Nephron (organoid): ENCODE measurements around the gene KDM4C.

Experiments
- H3K27ac Mint-ChIP-seq, 3 experiments: 2 replicates each; pipeline ENCODE4 v1.8.0; 2020; ENCODE audit warnings: mixed read lengths in 3 of 3, mild to moderate bottlenecking in 2 of 3, moderate library complexity in 1 of 3
- H3K27me3 Mint-ChIP-seq: 2 replicates; pipeline ENCODE4 v1.8.0; 2021; ENCODE audit warnings: low read depth, mild to moderate bottlenecking, moderate library complexity, mixed read lengths
- H3K36me3 Mint-ChIP-seq: 2 replicates; pipeline ENCODE4 v1.8.0; 2020; ENCODE audit warnings: low read depth, mixed read lengths
- H3K4me1 Mint-ChIP-seq: 2 replicates; pipeline ENCODE4 v1.8.0; 2020; ENCODE audit warnings: mixed read lengths
- H3K4me3 Mint-ChIP-seq, 3 experiments: 2 replicates each; pipeline ENCODE4 v1.8.0; 2020; ENCODE audit warnings: mild to moderate bottlenecking in 3 of 3, mixed read lengths in 3 of 3, moderate library complexity in 2 of 3
- H3K9me3 Mint-ChIP-seq: 2 replicates; pipeline ENCODE4 v1.8.0; 2020; ENCODE audit warnings: mixed read lengths
- TF ChIP-seq, protein P1 (sequence below), 3 experiments: fragments of 200-600 bp; sonication (generic); IDR thresholded peaks; one replicate each; pipeline ENCODE4 v1.5.0; 2021; ENCODE audit warnings: antibody characterized with exemption in 3 of 3; ENCODE audit not compliant: unreplicated experiment in 3 of 3

Gene KDM4C

DNA sequence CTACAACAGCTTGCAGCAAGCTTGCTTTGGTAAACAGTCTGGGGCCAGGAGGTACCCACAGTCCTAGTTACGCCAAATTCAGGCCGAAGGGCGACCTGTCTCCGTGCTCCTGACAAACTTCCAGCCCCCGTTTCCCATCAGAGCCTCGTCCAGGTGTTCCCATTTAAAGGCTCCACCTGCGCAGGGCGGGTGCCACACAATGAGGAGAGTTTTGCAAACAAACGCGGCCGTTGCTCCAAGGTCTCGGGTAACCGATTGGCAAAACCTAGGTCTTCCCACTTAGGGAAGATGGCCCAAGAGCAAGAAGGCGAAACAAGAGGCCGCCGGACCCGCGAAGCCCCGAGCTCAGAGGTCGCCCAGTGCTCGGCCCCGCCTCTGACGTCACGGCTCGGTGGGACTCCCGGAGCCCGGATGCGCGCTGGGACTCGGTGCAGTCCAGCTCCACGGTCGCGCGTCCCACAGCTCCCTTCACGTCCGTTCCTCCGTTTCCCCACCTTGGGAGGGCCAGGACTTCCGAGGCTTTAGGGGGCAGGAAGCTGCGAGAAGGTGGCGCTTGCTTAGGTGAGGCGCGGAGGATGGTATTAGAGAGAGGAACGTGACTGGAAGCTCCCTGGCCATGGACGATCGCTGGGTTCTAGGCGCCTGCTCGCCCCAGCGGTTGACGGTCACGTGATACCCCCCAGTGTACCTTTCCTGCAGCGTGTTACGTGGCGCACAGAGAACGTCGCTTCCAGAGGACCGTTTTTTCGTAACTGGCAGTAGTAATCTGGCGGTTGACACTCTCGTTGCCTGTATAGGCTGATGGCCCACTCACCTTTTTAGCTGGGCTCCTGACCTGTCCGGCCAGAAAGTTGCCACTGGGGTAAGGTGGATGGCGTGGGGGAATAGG lies 41.8 kb upstream of the KDM4C start:
- TF ChIP-seq, protein P1, sequence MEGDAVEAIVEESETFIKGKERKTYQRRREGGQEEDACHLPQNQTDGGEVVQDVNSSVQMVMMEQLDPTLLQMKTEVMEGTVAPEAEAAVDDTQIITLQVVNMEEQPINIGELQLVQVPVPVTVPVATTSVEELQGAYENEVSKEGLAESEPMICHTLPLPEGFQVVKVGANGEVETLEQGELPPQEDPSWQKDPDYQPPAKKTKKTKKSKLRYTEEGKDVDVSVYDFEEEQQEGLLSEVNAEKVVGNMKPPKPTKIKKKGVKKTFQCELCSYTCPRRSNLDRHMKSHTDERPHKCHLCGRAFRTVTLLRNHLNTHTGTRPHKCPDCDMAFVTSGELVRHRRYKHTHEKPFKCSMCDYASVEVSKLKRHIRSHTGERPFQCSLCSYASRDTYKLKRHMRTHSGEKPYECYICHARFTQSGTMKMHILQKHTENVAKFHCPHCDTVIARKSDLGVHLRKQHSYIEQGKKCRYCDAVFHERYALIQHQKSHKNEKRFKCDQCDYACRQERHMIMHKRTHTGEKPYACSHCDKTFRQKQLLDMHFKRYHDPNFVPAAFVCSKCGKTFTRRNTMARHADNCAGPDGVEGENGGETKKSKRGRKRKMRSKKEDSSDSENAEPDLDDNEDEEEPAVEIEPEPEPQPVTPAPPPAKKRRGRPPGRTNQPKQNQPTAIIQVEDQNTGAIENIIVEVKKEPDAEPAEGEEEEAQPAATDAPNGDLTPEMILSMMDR (IDR thresholded peaks at IDR 0.05; ENCODE audit: unreplicated experiment in 3 of 3) = no peak
- Mint-ChIP-seq H3K4me1 (no peaks in the 10 kb centered on the region), H3K27ac (no peak overlapping the region), H3K9me3 (no peaks in the 10 kb centered on the region), H3K36me3 (no peaks in the 10 kb centered on the region), H3K4me3 (no peak overlapping the region), H3K27me3 (peaks cover 3% of the 10 kb centered on the region)

DNA sequence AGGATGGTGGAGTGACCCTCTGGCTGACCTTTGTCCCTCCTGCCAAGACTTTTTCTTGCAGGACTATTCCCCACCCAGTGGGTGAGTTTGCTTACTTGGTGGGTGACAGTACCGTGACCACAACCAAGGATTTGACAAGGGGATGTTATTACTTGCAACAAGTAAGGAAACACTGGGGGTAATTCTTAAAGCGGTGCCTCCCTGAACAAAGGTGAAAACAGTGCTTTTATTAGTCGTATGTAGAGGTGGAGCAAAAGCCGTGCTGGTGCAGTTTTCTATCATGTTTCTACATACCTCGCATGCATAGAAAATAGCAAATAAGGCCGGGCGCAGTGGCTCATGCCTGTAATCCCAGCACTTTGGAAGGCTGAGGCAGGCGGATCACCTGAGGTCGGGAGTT lies 41.0 kb upstream of the KDM4C start:
- Mint-ChIP-seq H3K4me1 (no peaks in the 10 kb centered on the region), H3K4me3 (no peak overlapping the region), H3K9me3 (no peaks in the 10 kb centered on the region), H3K27me3 (peaks cover 3% of the 10 kb centered on the region), H3K27ac (no peak overlapping the region), H3K36me3 (no peaks in the 10 kb centered on the region)
- TF ChIP-seq, protein P1 (IDR thresholded peaks at IDR 0.05; ENCODE audit: unreplicated experiment in 3 of 3) = no peak

DNA sequence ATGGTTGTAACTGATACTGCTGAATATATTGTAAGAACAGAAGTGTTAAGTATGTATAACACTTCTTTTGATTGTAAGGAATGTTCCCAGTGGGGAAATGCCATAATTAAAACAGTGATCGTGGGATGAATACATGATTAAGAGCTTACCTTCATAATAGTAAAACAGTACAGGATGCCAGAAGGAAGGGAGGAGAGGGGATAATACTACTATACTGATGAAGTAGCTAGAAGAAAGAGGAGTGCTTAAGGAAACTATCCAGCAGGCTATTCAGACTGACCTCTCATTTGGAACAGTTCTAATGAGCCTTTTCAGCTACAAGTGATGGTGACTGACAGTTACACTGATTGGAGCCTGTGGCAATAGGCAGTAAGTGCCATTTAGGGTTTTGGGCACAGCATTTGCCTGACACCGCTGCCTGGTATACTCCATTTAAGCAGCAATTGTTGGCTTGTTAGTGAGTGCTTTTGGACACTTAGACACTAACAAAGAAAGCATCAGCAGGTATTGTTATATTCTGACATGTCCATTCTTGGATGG lies 33.8 kb upstream of the KDM4C start:
- Mint-ChIP-seq H3K4me3 (no peak overlapping the region), H3K9me3 (no peaks in the 10 kb centered on the region), H3K36me3 (no peaks in the 10 kb centered on the region), H3K4me1 (peaks cover 6% of the 10 kb centered on the region), H3K27me3 (no peaks in the 10 kb centered on the region), H3K27ac (no peak overlapping the region)
- TF ChIP-seq, protein P1 (IDR thresholded peaks at IDR 0.05; ENCODE audit: unreplicated experiment in 3 of 3) = no peak

DNA sequence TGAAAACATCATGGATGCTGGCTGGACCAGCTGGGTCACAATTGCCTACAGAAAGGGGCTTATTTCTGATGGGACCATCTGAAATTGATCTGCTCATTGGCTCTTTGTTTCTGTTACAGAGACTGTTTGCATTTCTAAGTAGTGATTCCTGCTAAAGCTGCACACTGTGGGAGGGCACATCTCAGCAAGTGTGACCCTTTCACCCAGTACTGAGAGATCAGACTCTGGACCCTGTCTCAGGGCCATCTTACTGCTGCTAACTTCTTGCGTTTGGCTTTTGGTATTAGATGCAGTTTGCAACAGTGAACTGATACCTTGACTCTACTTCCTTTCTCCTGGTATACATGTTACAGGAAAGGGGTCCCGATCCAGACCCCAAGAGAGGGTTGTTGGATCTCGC lies 24.5 kb upstream of the KDM4C start:
- Mint-ChIP-seq H3K27ac (no peak overlapping the region), H3K27me3 (peaks cover 3% of the 10 kb centered on the region), H3K4me1 (no peaks in the 10 kb centered on the region), H3K4me3 (no peak overlapping the region), H3K36me3 (no peaks in the 10 kb centered on the region), H3K9me3 (no peaks in the 10 kb centered on the region)
- TF ChIP-seq, protein P1 (IDR thresholded peaks at IDR 0.05; ENCODE audit: unreplicated experiment in 3 of 3) = no peak

DNA sequence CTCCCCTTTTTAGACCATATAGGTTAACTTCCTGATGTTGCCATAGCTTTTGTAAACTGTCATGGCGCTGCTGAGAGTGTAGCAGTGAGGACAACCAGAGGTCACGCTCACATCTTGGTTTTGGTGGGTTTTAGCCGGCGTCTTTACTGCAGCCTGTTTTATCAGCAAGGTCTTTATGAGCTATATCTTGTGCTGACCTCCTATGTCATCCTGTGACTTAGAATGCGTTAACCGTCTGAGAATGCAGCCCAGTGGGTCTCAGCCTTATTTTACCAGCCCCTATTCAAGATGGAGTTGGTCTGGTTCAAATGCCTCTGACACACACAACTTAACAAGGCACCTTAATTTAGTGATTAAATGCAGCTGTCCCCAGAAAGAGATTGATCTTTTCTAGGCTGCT lies 23.9 kb upstream of the KDM4C start:
- H3K27me3 Mint-ChIP-seq = peaks cover 3% of the 10 kb centered on the region
- no peaks in the 10 kb centered on the region for H3K9me3 Mint-ChIP-seq
- no peak overlapping the region for H3K27ac Mint-ChIP-seq
- H3K4me1 Mint-ChIP-seq = no peaks in the 10 kb centered on the region
- TF ChIP-seq, protein P1 (IDR thresholded peaks at IDR 0.05; ENCODE audit: unreplicated experiment in 3 of 3) = no peak
- no peak overlapping the region for H3K4me3 Mint-ChIP-seq
- no peaks in the 10 kb centered on the region for H3K36me3 Mint-ChIP-seq

DNA sequence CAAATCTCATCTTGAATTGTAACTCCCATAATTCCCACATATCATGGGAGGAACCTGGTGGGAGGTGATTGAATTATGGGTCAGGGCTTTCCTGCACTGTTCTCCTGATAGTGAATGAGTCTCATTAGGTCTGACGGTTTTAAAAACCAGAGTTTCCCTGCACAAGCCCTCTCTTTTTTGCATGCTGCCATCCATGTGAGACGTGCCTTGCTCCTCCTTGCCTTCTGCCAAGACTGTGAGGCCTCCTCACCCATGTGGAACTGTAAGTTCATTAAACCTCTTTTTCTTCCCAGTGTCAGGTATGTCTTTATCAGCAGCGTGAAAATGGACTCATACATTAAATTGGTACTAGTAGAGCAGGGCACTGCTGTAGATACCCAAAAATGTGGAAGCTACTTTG lies 22.4 kb upstream of the KDM4C start:
- Mint-ChIP-seq H3K4me1 (no peaks in the 10 kb centered on the region), H3K27me3 (peaks cover 3% of the 10 kb centered on the region), H3K4me3 (no peak overlapping the region), H3K27ac (no peak overlapping the region), H3K9me3 (no peaks in the 10 kb centered on the region), H3K36me3 (no peaks in the 10 kb centered on the region)
- TF ChIP-seq, protein P1 (IDR thresholded peaks at IDR 0.05; ENCODE audit: unreplicated experiment in 3 of 3) = no peak
